Ascending aorta (tissue), 2 donors: Measurements from ENCODE around the gene GPS1. TPM values are rescaled to one million over a fixed set of nuclear protein-coding genes. Genes with fewer than 3 reads are reported as not detected.

Experiments used
- DNase-seq, 2 donors: peaks; one replicate each; pipeline ENCODE4 v3.0.0-alpha.2; 2019; ENCODE audit warnings: low spot score in 2 of 2
- H3K27ac ChIP-seq, 2 donors: fragments of 200-600 bp; sonication (generic); one replicate each; pipeline ENCODE4 v1.5.1; 2016 to 2017; ENCODE audit warnings: mild to moderate bottlenecking in 1 of 2
- H3K27me3 ChIP-seq: fragments of 200-600 bp; sonication (generic); one replicate; pipeline ENCODE4 v1.5.1; 2017
- H3K36me3 ChIP-seq, 2 donors: fragments of 200-600 bp; sonication (generic); one replicate each; pipeline ENCODE4 v1.5.1; 2016
- H3K4me1 ChIP-seq, 2 donors: fragments of 200-600 bp; sonication (generic); one replicate each; pipeline ENCODE4 v1.5.1; 2016 to 2017; ENCODE audit warnings: mild to moderate bottlenecking in 1 of 2
- H3K4me3 ChIP-seq, 2 donors: fragments of 200-600 bp; sonication (generic); one replicate each; pipeline ENCODE4 v1.5.1; 2016 to 2017; ENCODE audit warnings: mild to moderate bottlenecking in 1 of 2
- H3K9me3 ChIP-seq, 2 donors: fragments of 200-600 bp; sonication (generic); one replicate each; pipeline ENCODE4 v1.5.1; 2016
- CTCF ChIP-seq, 3 experiments: fragments of 200-600 bp in 2 of 3; fragments of 450-650 bp in 1 of 3; sonication (generic) in 2 of 3; IDR thresholded peaks; one replicate each; pipeline ENCODE4 v1.5.1; 2016 to 2019; ENCODE audit warnings: antibody characterized with exemption in 3 of 3, mild to moderate bottlenecking in 1 of 3, moderate library complexity in 1 of 3
- intact Hi-C: fragments of 100-400 bp; cut with DNase I; formaldehyde crosslinking; loops from one replicate; pipeline ENCODE4 v1.15.1; 2023
- total RNA-seq: library from RNA; depleted of rRNA; stranded (reverse); fragments of >200 nt; gene quantifications from one replicate; pipeline ENCODE4 v1.1.0, GENCODE V29; 2016

Gene GPS1
- 42.1 TPM for total RNA-seq

- TF ChIP-seq CTCF (IDR thresholded peaks at IDR 0.05), result no peak
- peaks cover 47 to 63% of the 10 kb centered on the region in 2 donors for H3K36me3 ChIP-seq
- peak within 1 kb of the TSS; percentile 11 to 14 for H3K27ac ChIP-seq
- H3K4me3 ChIP-seq, result peak within 1 kb of the TSS; percentile 83 to 94
- DNase-seq, result peak in 1 of 2 donors; percentile 80
- intact Hi-C loops, result loop anchor here (2.0 kb wide), 2 partner anchors 13 to 29 kb away; partner anchors contain the start of genes CENPX, DUS1L and LRRC45
- H3K4me1 ChIP-seq, result peaks cover 18 to 19% of the 10 kb centered on the region in 2 donors
- H3K9me3 ChIP-seq, result no peaks in the 10 kb centered on the region
- H3K27me3 ChIP-seq, result no peaks in the 10 kb centered on the region
These were observed at the start of gene GPS1, which contains the start of gene RFNG for GRCh38 chr17:82051776-82052637. GPS1 (plus strand) TSS chr17:82051898; CDS start chr17:82051932, 34 bp downstream. RFNG (minus strand) TSS chr17:82051811; CDS start chr17:82051766, 45 bp downstream.

GRCh38 chr17:82003411-82004381 is 48.0 kb upstream of the GPS1 start:
- H3K4me3 ChIP-seq, result peak overlapping the region in 1 of 2 donors; percentile 42
- H3K27ac ChIP-seq, result peak overlapping the region; percentile 76 to 85

GRCh38 chr17:82004517-82005455 is 46.9 kb upstream of the GPS1 start:
- no peak for TF ChIP-seq CTCF (IDR thresholded peaks at IDR 0.05)
- Histone ChIP-seq H3K4me1 (peaks cover 19 to 46% of the 10 kb centered on the region in 2 donors), H3K4me3 (no peak overlapping the region), H3K9me3 (no peaks in the 10 kb centered on the region), H3K27ac (peak overlapping the region; percentile 76 to 85), H3K36me3 (no peaks in the 10 kb centered on the region), H3K27me3 (no peaks in the 10 kb centered on the region)
- DNase-seq, result no peak
- intact Hi-C loops, result loop anchor here (1.0 kb wide), 1 partner anchor 18 kb away; the partner anchor contains the start of gene CENPX

More at GRCh38 chr17:82003411-82004381, 48.0 kb upstream of the GPS1 start:
- peaks cover 19 to 46% of the 10 kb centered on the region in 2 donors for H3K4me1 ChIP-seq
- no peaks in the 10 kb centered on the region for H3K36me3 ChIP-seq
- no peaks in the 10 kb centered on the region for H3K27me3 ChIP-seq
- peak; percentile 75 to 97 for DNase-seq
- no peak for TF ChIP-seq CTCF (IDR thresholded peaks at IDR 0.05)
- H3K9me3 ChIP-seq, result no peaks in the 10 kb centered on the region
- intact Hi-C loops, result loop anchor here (1.0 kb wide), 2 partner anchors 19 to 26 kb away; partner anchors contain the start of genes ASPSCR1 and CENPX

- Histone ChIP-seq H3K27ac (peak overlapping the region in 1 of 2 donors; percentile 85), H3K27me3 (no peaks in the 10 kb centered on the region), H3K4me3 (no peak overlapping the region), H3K36me3 (no peaks in the 10 kb centered on the region), H3K9me3 (no peaks in the 10 kb centered on the region), H3K4me1 (peaks cover 19 to 46% of the 10 kb centered on the region in 2 donors)
- TF ChIP-seq CTCF (IDR thresholded peaks at IDR 0.05), result no peak
- intact Hi-C loops, result no loop called here
- no peak for DNase-seq
These were observed 45.9 kb upstream of the GPS1 start for GRCh38 chr17:82005701-82006348.
